GM12873 (cell line): Measurements from ENCODE around the gene CYP2S1.

Experiments used
- TF ChIP-seq, protein P1 (sequence below): IDR thresholded peaks from 2 replicates; pipeline ENCODE4 v1.5.1; 2012; ENCODE audit warnings: low read depth, mild to moderate bottlenecking, moderate library complexity, low read length, control low read depth; ENCODE audit not compliant: insufficient read depth; ENCODE audit errors: missing control alignments

The CYP2S1 gene

DNA sequence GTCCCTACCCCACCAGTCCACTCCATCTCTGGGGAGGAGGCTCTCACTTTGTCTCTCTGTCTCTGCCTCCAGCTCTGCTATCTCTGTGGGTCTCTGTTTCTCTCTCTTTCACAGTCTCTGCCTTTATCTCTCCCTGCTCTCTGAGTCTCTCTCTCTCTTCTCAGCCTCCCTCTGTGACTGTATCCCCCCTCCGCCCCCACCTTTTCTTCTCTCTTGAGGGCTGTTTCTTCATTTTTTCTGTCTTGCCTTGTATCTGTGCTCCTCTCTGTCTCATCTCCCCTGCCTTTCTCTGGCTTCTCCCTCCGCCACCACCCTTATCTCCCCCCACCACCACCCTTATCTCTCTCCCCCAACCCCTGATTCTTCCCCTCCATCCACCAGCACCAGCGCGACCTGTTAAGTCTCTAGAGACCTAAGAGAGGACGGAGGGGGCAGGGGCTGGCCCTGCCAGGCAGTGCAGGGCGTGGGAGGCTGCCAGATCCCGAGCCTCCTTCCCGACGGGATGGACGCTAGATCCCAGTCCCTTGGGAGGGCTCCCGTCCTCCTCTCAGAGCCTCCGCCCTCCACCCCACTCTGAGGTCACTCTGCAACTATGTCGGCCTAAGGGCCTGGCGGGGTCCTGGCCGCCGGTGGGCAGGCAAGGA lies 27.0 kb downstream of the CYP2S1 start:
- TF ChIP-seq, protein P1, sequence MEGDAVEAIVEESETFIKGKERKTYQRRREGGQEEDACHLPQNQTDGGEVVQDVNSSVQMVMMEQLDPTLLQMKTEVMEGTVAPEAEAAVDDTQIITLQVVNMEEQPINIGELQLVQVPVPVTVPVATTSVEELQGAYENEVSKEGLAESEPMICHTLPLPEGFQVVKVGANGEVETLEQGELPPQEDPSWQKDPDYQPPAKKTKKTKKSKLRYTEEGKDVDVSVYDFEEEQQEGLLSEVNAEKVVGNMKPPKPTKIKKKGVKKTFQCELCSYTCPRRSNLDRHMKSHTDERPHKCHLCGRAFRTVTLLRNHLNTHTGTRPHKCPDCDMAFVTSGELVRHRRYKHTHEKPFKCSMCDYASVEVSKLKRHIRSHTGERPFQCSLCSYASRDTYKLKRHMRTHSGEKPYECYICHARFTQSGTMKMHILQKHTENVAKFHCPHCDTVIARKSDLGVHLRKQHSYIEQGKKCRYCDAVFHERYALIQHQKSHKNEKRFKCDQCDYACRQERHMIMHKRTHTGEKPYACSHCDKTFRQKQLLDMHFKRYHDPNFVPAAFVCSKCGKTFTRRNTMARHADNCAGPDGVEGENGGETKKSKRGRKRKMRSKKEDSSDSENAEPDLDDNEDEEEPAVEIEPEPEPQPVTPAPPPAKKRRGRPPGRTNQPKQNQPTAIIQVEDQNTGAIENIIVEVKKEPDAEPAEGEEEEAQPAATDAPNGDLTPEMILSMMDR: no peak

GRCh38 chr19:41220811-41221210 lies 27.8 kb downstream of the CYP2S1 start:
- TF ChIP-seq, protein P1: no peak

DNA sequence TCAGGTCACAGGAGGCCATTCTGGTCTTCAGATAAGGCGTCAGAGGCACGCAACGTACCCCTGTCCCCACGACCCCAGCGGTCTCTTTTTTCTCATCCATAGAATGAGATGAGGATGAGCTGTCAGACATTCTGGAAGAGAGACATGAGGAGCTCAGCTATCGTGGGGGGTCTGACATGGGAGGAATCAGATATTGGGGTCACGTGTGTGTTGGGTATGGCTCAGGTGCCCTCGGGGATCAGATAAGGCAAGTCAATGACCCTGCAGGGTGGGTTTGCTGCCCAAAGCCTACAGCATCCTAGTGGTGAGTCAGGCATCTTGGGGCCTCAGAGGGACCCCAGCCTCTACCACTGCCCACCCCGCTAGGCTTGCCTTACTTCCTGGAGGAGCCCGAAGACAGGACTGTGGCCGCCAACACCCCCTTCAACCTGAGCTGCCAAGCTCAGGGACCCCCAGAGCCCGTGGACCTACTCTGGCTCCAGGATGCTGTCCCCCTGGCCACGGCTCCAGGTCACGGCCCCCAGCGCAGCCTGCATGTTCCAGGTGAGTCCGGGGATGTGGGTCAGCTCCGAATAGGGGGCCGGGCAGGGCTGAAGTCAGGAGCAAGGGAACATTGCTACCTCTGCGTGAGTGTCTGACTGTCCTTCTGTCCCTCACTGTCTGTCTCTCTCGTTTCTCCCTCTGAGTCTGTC lies 28.6 kb downstream of the CYP2S1 start:
- TF ChIP-seq, protein P1: no peak

DNA sequence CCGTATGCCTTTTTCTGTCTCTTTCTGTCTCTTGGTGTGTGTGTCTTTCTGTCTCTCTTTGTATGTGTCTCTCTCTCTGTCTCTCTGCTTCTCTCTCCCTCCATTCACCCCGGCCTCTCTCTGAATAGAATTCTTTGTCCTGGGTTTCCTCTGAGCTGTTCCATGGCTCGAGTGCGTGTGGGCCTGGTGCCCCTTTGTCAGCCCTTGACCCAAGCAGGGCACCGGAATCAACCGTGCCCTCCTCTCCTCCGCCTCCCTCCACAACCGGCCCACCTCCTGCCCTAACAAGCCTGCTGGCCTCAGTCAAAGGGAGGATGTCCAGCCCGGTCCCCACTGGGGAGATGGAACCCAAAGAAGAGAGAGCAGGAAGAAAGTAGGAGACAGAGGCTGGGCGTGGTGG lies 29.2 kb downstream of the CYP2S1 start:
- TF ChIP-seq, protein P1: no peak

DNA sequence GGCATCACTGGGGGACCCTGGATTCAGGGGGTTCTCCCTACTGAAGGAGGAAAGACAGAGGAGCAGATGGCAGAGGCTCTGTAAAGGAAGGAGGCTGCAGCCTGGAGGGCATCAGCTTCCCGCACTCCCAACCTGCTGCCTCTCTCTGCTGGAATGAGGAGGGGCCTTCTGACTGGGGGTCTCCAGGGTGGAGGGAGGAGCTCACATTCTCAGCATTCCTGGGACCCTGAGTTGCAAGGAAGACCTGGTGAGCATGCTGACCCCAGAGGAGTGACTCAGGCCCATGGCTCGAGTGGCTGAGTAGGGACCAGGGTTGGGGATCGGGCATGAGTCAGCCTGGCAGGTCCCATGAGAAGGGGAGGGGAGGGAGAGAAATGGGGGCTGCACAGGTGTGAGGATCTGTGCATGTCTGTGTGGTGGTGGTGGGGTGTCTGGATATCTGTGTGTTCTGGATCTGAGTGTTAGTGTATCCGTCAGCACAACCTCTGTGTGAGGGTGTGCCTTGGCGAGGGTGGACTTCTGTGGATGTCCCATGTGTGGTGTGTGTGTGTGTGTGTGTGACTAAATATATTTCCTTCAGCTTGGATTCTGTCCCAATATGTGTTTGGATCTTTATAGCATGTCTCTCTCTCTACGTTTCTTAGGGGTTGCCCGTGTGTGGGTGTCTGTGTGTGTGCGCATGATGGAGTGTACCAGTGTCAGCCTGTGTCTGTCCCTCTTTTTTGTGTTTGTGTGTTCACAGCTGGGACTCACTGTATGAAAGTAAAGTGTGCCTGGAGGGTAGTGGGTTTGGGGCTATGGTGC lies 30.6 kb downstream of the CYP2S1 start:
- TF ChIP-seq, protein P1: no peak

GRCh38 chr19:41224632-41225031 lies 31.6 kb downstream of the CYP2S1 start:
- TF ChIP-seq, protein P1: no peak

DNA sequence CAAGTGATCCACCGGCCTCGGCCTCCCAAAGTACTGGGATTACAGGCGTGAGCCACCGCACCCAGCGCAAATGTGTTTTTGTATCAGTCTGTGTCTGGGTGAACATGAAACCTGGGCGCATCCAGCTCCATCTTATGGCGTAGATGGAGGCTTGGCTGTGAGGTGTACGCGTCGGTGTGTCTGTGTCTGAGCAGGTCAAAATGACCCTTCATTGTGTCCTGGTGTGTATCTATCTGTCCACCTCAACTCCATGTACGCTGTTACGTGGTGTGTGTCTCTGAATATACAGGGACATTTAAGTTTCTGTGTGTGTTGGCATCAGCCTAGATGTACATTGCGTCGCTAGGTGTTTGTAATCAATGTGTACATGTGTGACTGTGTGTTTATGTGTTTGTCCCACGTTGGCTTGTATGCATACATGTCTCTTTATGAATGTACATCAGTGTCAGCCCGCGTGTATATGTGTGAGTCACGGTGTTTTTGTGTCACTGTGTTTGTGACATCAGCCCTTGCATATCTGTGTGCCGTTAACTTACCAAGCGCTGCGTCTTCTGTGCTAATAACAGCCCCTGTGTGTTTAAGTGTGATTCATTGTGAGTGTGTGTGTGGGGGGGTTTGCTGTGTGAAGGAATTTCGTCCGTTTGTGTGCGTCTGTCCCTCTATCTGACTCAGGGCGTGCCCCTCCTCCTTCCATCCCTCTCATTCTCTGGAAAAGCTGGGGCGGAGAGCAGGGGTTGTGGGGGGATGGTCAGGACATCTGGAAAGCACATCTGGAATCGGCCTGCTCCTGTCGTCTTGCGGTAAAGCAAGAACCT lies 32.4 kb downstream of the CYP2S1 start:
- TF ChIP-seq, protein P1: no peak
